ENCODE results near the gene DAPL1.
"Not testable (repeated sequence)": the region's sequence is repeated elsewhere in the genome, so short reads cannot be mapped to it uniquely, and the experiment has no call there.

The DAPL1 gene

DNA sequence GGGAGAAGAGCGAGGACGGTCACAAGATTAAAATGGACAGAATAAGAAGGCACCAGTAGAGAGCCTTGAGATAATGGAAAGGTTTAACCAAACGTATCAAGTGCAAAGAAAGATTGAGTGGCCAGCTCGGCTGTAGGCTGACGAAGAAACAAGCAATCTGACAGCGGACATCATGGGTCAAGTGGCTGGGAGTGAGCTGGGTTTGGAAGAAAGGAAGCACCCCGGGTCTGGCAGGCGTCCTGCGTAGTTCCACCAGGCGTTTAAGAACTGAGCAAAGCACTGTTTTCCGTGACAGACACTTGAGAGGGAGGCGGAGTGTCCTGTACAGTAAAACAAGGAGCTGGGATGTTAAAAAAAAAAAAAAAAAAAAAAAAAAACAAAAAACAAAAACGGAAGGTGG, 27.1 kb downstream of the DAPL1 start:
- no peak for DNase-seq (ENCODE audit: low read depth)

DNA sequence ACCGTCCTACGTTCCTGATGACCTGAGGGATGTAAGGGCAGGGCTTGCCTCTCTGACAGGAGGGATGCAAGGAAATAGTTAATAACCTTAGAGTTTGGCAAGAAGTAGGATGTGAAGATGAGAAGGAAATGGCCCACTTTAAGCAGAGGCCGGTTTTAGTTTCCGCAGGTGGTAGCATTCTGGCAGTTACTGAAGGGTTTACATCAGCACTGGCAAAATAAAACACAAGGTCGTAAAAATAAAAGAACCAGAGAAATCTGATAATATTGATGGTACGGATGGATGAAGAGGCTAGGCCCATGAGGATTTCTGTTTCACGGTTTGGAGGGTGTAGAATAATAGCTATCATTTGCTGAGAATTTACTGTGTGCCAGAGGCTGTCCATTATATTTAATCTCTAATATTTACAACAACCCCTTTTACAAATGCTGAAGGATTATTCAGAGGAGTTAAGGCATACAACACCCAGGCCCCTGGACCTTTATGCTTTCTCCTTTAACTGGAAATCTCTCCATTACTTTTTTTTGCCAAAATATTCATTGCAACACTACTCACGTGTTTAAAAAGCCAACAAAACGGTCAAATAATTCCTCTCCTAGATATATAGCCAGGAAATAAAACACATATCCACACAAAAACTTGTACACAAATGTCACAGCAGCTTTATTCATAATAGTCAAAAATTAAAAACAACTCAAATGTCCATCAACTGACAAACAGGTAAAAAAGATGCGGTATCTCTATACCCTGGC, 28.5 kb downstream of the DAPL1 start:
- DNase-seq (ENCODE audit: low read depth): no peak

DNA sequence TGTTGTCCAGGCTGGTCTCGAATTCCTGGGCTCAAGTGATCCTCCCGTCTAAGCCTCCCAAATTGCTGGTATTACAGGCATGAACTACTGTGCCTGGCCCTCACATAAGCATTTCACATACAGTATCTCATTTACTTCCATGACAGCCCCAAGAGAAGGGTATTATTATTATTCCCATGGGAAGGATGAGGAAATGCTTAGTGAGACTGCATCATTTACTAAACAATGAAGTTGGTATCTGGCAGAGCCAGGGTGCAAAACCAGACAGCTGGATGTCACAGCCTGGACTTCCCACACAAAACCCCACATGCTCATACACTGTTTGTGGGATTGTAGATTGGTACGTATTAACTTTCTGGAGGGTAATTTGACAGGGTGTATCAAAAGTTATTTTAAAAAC, 29.9 kb downstream of the DAPL1 start:
- no peak for DNase-seq (ENCODE audit: low read depth)

DNA sequence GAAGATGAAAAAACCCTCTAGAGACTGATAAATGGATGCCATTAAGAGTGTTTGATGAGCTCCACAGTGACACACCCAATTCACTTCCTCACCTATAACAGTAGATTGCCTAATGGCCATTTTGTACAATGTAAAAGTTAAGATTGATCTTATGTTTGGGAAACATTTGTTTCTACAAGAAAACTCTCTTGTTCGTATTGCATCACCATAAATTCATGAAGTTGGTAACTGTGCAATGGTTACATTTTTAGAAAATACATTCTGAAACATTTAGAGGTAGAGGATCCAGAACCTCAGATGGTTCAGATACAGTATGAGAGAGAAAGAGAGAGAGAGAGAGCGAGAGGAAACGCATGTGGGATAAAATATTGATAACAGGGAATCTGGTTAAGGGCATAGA, 31.8 kb downstream of the DAPL1 start:
- no peak for DNase-seq (ENCODE audit: low read depth)

DNA sequence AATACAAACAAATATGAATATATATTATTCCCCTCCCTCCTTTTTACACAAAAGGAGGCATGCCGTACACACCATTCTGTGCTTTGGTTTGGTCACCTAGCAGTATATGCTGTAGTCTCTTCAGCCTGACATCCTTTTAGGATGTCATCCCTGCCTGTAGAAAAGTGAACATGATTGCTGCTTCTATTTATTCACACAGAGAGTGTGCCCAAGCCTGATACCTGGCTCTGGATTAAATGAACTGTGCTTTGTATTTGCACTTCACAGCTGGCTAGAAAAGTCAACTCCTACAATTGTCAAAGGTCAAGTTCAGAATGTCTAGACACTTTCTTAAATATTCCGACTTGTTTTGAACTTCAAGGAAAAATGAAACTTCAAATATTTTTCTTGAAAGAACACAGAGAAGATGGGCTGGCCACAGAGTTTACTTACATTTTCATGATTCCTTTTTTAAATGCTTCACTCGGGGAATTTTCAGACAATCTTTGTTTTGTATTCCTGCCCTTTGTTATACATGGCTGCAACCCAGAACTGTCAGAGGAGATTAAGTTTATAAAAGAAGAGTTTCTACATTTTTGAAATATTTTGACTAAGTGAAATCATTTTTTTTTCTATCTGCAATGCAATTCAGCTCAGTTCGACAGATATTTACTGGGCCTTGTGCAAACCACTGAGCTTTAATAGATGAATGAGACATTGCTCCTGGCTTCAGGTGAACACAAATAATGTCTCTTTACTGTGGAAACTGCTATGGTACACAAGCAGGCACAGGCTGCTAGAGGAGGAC, 33.5 kb downstream of the DAPL1 start:
- no peak for DNase-seq (ENCODE audit: low read depth)

DNA sequence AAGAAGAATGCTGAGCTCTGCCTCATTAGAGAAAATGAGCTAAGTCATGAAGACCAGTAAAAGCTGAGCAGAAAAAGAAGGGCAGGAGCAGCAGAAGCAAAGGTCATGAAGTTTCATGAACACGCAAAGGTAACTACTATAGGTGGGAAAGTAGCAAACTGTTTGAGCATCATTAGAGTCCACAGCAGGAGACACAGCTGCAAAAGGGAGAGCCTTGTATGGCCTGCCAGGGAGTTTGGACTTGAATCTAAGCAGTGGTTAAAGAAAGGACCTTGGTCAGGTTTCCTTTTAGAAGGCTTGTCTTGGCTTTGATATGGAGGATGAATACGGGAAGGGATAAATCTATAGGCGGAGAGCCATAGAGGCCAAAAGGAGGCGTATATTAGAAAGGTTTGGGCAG, 34.0 kb downstream of the DAPL1 start:
- no peak for DNase-seq (ENCODE audit: low read depth)

DNA sequence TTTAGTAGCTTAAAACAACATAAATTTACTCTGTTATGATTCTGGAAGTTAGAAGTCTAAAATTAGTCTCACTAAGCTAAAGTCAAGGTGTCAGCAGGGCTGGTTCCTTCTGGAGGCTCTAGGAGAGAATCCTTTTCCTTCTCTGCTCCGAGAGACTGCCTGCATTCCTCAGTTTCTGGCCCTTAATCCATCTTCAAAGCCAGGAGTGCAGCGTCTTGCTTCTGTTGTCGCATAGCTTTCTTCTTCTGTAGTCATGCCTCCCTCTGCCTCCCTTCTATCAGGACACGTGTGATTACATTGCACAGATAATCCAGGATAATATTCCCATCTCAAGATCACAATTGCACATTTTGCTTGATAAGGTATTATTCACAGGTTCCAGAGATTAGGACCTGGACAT, 35.1 kb downstream of the DAPL1 start:
- no peak for DNase-seq (ENCODE audit: low read depth)

DNA sequence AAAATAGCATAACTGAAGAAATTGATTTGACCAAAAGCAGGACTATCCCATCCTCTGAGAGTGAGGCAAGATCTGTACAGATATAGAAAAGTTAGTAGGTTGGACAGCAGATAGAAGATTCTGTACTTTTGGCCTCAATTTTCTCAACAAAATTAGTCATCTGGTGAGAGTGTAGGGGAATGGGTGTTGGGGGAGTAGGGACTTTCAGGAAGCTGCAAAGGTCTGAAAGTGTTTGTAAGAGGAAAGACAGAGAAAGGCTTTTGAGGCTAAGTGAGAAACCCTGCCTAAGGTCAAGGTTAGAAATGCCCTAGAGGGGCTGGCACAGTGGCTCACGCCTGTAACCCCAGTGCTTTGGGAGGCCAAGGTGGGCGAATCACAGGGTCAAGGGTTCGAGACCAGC, 40.3 kb downstream of the DAPL1 start:
- no peak for DNase-seq (ENCODE audit: low read depth)

DNA sequence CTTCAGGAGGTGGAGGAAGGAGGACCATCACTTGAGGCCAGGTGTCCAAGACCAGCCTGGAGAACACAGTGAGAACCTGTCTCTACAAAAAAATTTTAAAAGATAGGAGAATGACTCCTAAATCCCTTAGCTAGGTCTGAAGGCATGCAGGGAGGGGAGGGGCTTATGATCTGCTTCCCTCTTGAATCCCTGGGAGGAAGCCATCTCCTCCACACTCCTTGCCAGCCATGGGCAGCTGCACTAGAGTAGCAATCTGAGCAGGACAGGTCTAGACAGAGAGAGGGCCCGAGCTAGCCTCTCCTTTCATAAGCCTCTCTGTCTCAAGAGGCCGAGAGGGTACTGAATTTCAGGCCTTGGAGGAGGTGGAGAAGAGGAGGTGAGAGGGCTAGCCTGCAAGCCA, 42.5 kb downstream of the DAPL1 start:
- no peak for DNase-seq (ENCODE audit: low read depth)

DNA sequence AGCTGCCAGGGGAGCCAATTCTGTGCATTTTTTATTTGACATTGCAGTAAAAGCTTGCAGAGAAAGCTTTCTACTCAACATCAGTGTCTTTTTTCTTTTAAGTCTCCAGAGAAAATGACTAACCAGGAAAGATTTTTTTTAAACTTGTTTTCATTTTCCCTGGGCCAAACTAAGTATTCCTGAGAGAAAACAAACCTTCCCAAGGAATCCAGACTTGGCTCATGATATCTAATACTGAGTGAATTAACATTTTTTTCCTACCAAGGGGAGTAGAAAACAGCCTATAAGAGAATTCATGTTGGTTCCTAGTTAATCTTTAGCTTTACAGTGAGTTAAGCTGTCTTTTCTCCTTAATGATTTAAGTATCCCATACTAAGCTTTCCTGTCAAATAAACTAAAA, 46.7 kb downstream of the DAPL1 start:
- DNase-seq (ENCODE audit: low read depth): no peak

DNA sequence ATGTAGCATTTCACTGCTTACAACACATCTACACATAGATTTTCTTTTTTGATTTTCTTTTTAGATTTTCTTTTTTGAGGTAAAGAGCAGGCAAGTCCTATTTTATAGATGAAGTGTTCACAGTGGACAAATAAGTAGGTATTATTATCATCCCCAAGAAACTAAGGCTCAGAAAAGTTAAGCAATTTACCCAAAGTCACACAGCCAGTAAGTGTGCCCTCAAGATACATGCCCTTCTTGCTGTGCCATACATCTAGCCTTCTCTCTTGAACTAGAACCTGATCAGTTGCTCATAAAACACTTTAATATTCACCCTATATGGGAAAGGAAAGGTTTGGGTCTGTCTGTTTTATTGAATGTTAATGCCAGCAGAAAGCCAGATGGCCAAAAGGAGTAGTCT, 50.3 kb downstream of the DAPL1 start:
- no peak for DNase-seq (ENCODE audit: low read depth)

DNA sequence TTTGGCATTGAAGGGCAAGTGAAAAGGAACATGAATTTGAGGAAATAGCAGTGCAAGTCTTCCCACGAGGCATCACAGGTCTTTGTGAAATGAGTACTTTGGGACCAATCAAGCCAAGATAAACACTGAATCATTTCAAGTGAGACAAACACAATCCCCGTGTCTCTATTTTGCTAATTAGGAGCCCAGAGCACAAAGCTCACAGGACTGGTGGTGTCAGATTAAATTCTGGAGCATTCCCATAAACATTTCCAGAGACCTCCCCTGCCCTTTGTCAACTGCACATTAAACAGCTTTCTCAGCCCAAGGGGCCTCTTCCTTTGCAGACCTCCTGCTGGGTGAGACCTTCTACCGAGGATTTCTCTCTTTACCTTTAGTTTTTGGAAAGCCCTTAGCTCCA, 50.7 kb downstream of the DAPL1 start:
- no peak for DNase-seq (ENCODE audit: low read depth)

DNA sequence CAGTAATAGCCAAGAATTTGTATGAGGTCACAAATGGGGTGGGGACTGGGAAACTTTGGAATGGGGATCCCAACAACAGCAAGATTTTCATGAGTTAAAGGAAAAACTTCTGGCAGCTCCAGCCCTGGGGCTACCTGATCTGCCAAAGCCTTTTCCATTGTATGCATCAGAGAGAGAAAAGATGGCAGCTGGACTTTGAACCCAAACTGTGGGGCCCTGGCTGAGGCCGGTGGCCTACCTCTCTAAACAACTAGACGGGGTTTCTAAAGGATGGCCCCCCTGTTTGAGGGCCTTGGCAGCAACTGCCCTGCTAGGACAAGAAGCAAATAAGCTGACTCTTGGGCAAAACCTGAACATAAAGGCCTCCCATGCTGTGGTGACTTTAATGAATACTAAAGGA, 52.4 kb downstream of the DAPL1 start:
- DNase-seq (ENCODE audit: low read depth): not testable (repeated sequence)

DNA sequence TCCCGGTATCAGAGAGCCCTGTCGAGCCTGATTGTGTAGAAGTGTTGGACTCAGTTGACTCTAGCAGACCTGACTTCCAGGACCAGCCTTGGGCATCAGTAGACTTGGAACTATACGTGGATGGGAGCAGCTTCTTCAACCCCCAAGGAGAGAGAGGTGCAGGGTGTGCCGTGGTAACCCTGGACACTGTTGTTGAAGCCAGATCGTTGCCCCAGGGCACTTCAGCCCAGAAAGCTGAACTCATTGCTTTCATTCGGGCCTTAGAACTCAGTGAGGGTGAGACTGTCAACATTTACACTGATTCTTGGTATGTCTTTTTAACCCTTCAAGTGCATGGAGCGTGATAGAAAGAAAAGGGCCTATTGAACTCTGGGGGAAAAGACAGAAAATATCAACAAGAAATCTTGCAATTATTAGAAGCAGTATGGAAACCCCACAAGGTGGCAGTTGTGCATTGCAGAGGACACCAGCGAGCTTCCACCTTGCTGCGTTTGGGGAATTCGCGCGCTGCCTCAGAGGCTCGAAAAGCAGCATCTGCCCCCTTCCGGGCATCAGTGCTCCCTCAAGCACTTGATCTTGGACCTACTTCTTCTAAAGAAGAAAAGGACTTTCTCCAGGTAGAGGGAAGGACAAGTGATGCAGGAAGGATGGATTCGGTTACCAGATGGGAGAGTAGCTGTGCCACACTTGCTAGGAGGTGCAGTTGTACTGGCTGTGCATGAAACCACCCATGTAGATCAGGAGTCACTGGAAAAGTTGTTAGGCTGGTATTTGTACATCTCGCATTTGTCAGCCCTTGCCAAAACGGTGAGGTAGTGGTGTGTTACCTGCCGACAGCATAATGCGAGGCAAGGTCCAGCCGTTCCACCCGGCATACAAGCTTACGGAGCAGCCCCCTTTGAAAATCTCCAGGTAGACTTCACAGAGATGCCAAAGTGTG, 53.2 kb downstream of the DAPL1 start:
- not testable (repeated sequence) for DNase-seq (ENCODE audit: low read depth)

DNA sequence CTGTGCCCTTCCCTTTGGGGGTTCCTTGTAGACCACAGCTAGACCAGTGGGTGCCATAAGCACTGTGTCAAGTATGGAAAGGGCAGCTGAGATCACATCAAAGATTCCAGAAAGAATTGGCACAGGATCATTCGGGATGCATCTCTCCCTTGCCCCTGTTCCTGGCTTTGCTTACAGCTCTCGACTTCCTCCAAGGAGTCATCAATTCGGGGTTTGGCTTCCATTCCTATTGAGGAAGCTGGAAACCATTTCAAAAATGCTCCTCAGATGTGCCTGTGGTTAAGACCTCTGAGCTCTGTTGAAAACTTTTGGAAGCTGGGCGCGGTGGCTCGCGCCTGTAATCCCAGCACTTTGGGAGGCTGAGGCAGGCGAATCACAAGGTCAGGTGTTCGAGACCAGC, 65.1 kb downstream of the DAPL1 start:
- DNase-seq (ENCODE audit: low read depth): not testable (repeated sequence)

DNA sequence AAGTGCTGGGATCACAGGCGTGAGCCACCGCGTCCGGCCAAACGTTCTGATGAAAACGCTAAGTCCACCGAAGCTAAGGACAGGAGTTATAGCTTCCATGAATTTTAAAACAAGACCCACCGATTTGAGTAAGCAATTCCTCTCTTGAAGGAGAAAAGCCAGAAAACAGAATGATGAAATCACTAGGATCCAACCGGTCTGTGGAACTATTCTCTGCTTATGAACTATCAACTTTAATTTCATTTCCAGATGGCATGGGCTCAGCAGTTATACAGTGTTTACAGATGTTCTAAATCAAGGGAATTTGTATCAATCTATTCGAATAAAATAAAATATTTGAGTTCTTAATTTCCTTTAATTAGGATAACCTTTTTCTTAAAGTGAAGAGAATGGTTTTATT, 66.5 kb downstream of the DAPL1 start:
- not testable (repeated sequence) for DNase-seq (ENCODE audit: low read depth)

DNA sequence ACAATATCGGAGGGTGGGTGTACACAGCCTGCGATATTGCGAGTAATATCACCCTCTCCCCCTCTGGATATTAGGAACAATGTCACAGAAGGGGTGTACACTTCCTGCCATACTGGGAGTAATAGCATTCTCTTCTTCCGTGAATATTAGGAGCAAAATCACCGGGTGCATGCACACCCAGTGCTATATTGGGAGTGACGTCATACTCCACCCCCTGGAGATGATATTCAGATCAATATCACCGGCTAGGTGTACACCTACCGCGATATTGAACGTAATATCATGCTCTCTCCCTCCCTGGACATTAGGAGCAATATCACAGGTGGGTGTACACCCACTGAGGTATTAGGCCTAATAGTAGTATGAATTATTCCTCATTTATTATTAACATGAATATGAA, 70.4 kb downstream of the DAPL1 start:
- not testable (repeated sequence) for DNase-seq (ENCODE audit: low read depth)

Measured in stimulated activated CD4-positive, alpha-beta T cell treated with anti-CD3 and anti-CD28 coated beads, Interleukin-2, amount 100 ng/mL, for 4 hours (primary cell).